Sigmoid colon (tissue), 7 donors: Measurements from ENCODE around the gene MICAL1. TPM values are rescaled to one million over a fixed set of nuclear protein-coding genes. Genes with fewer than 3 reads are reported as not detected.

Experiments used
- DNase-seq: peaks from one replicate; pipeline ENCODE4 v3.0.0-alpha.2; 2019
- H3K27ac ChIP-seq, 4 donors: fragments of 200-600 bp; sonication (generic); one replicate each; pipeline ENCODE4 v1.5.1; 2016 to 2019; ENCODE audit warnings: mild to moderate bottlenecking in 1 of 4
- H3K27me3 ChIP-seq, 3 donors: fragments of 200-600 bp; sonication (generic); one replicate each; pipeline ENCODE4 v1.5.1; 2019; ENCODE audit warnings: mild to moderate bottlenecking in 1 of 3
- H3K36me3 ChIP-seq, 4 donors: fragments of 200-600 bp; sonication (generic); one replicate each; pipeline ENCODE4 v1.5.1; 2016 to 2019
- H3K4me1 ChIP-seq, 4 donors: fragments of 200-600 bp; sonication (generic); one replicate each; pipeline ENCODE4 v1.5.1; 2017 to 2019
- H3K4me3 ChIP-seq, 4 donors: fragments of 200-600 bp; sonication (generic); one replicate each; pipeline ENCODE4 v1.5.1; 2017 to 2019; ENCODE audit warnings: mild to moderate bottlenecking in 2 of 4, moderate library complexity in 1 of 4
- H3K9me3 ChIP-seq, 4 donors: fragments of 200-600 bp in 3 of 4; sonication (generic) in 3 of 4; one replicate each; pipeline versions ENCODE4 v1.5.1 to v1.6.1; 2013 to 2019
- EP300 ChIP-seq, 4 donors: sonication (generic); formaldehyde crosslinking; IDR thresholded peaks; one replicate each; pipeline ENCODE4 v1.6.1; 2017; ENCODE audit warnings: antibody characterized with exemption in 4 of 4
- POLR2A ChIP-seq, 2 donors: fragments of 450-650 bp; IDR thresholded peaks; one replicate each; pipeline ENCODE4 v1.6.1; 2016; ENCODE audit warnings: antibody characterized with exemption in 2 of 2, mild to moderate bottlenecking in 2 of 2, moderate library complexity in 2 of 2
- POLR2AphosphoS5 ChIP-seq, 4 donors: sonication (generic); formaldehyde crosslinking; IDR thresholded peaks; one replicate each; pipeline ENCODE4 v1.6.1; 2017; ENCODE audit warnings: antibody characterized with exemption in 4 of 4
- WGBS, 2 donors: extraction: QIAGEN DNeasy Blood & Tissue Kit; methylation state at CpG; one replicate each; pipeline ENCODE4 v1.1.7; 2013; 5-methylcytosine and 5-hydroxymethylcytosine counted together
- intact Hi-C: fragments of 100-400 bp; cut with DNase I; formaldehyde crosslinking; loops from one replicate; pipeline ENCODE4 v1.15.1; 2023
- polyA plus RNA-seq, 3 donors: library from polyadenylated mRNA; stranded (reverse); fragments of 200-250 nt; gene quantifications; one replicate each; pipeline ENCODE4 v1.2.3, GENCODE V29; 2013
- total RNA-seq, 4 donors: library from RNA; depleted of rRNA; stranded (reverse); fragments of >200 nt; gene quantifications; one replicate each; pipeline ENCODE4 v1.1.0, GENCODE V29; 2016
- TF ChIP-seq, protein P1 (sequence below), 4 experiments: fragments of 450-650 bp in 3 of 4; fragments of 200-600 bp in 1 of 4; IDR thresholded peaks; one replicate each; pipeline ENCODE4 v1.5.1; 2016 to 2019; ENCODE audit warnings: antibody characterized with exemption in 4 of 4, mild to moderate bottlenecking in 3 of 4, moderate library complexity in 2 of 4
- donor health status: healthy with polysubstance abuse.
- donor health status: Bipolar disorder and iron deficiency.
- donor health status: healthy.

Gene MICAL1
- total and polyA plus RNA-seq, 7 donors = 7.8 to 71.3 (median 14.8) TPM

DNA sequence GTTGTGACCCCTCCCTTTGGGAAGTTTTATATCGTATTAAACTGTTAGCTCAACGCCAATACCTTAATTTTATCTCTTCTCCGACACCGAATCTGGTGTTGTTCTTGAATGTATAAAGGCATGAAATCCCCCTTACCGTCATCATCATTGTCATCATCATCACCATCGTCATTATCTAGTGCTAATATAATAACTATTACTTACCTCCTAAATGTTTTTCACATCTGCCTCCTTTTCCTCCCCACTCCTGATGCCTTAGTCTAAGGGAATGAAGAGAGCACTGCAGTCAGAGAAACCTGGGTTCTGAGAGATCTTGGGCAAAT, 28.1 kb upstream of the MICAL1 start:
- peak overlapping the region; percentile 34 to 100 (median 77) for H3K4me3 ChIP-seq
- no peak for DNase-seq
- peak overlapping the region; percentile 73 to 90 (median 79) for H3K27ac ChIP-seq
- no peaks in the 10 kb centered on the region for H3K9me3 ChIP-seq
- H3K36me3 ChIP-seq = peaks cover 0 to 14% (median 0%) of the 10 kb centered on the region in 4 donors
- no peaks in the 10 kb centered on the region for H3K27me3 ChIP-seq
- intact Hi-C loops = loop anchor here (1.0 to 5.0 kb wide), 4 partner anchors 43 to 1409 kb away; partner anchors contain the start of genes AK9, CD164, FIG4 and OSTM1
- H3K4me1 ChIP-seq = peaks cover 3 to 38% (median 37%) of the 10 kb centered on the region in 4 donors
- TF ChIP-seq POLR2A (IDR thresholded peaks at IDR 0.05) (no peak), POLR2AphosphoS5 (IDR thresholded peaks at IDR 0.05) (no peak), EP300 (IDR thresholded peaks at IDR 0.05) (no peak)
- TF ChIP-seq, protein P1, sequence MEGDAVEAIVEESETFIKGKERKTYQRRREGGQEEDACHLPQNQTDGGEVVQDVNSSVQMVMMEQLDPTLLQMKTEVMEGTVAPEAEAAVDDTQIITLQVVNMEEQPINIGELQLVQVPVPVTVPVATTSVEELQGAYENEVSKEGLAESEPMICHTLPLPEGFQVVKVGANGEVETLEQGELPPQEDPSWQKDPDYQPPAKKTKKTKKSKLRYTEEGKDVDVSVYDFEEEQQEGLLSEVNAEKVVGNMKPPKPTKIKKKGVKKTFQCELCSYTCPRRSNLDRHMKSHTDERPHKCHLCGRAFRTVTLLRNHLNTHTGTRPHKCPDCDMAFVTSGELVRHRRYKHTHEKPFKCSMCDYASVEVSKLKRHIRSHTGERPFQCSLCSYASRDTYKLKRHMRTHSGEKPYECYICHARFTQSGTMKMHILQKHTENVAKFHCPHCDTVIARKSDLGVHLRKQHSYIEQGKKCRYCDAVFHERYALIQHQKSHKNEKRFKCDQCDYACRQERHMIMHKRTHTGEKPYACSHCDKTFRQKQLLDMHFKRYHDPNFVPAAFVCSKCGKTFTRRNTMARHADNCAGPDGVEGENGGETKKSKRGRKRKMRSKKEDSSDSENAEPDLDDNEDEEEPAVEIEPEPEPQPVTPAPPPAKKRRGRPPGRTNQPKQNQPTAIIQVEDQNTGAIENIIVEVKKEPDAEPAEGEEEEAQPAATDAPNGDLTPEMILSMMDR (IDR thresholded peaks at IDR 0.05) = no peak
- WGBS, 2 donors = 4 to 6% methylated on average over 6 of the region's 6 CpGs

DNA sequence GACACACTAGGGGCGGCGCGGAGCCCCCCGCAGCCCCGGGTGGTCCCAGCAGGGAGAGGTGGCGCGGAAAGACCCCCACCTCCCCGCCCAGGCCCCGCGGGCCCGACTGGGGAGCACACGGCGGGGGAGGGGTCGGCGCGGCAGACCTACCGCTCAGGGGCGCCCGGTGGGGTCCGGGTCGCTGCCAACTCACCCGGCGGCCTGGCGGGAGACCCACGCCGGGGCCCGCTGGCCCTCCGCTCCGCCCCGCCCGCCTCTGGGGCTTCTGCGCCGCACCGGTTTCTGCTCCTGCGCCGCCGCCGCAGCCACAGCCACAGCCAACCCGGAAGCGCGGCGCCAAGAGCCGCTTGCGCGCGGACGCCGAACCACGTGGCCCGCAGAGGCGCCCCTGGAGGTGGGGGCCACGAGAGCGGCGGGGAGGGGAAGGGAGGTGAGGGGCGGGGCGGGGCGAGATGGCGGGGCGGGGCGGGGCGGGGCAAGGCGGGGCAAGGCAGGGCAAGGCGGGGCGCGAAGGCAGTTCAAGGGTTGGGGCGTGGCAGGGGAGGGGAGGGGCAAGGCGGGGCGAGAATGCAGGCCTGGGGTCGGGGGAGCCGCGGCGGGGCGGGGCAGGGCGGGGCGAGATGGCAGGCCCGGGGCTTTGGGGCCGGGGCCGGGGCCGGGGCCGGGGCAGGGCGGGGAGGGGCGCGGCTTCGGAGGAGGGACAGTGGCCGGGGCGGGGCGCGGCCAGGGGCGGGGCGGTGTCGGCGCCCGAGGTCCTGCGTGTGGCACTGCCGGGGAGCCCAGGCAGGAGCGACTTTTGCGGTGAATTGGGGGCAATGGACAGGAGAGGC, 27.5 kb upstream of the MICAL1 start, which contains the start of gene ZBTB24:
Gene ZBTB24, minus strand, starts transcription at position 315 of the 830 bp plus-strand sequence. CDS start 1,193 bp downstream, outside the sequence.
- H3K9me3 ChIP-seq = no peaks in the 10 kb centered on the region
- peaks cover 0 to 14% (median 0%) of the 10 kb centered on the region in 4 donors for H3K36me3 ChIP-seq
- WGBS, 2 donors = 1 to 2% methylated on average over 96 to 97 of the region's 97 CpGs
- no peak for TF ChIP-seq POLR2A (IDR thresholded peaks at IDR 0.05)
- TF ChIP-seq POLR2AphosphoS5 (IDR thresholded peaks at IDR 0.05) = peak; percentile 39 to 87 (median 74)
- DNase-seq = peak; percentile 95
- peaks cover 3 to 44% (median 42%) of the 10 kb centered on the region in 4 donors for H3K4me1 ChIP-seq
- H3K27me3 ChIP-seq = no peaks in the 10 kb centered on the region
- H3K4me3 ChIP-seq = peak within 1 kb of the TSS; percentile 76 to 100 (median 88)
- H3K27ac ChIP-seq = peak within 1 kb of the TSS; percentile 77 to 90 (median 84)
- intact Hi-C loops = loop anchor here (1.0 to 5.0 kb wide), 4 partner anchors 43 to 1408 kb away; partner anchors contain the start of genes AK9, CD164, FIG4 and OSTM1

DNA sequence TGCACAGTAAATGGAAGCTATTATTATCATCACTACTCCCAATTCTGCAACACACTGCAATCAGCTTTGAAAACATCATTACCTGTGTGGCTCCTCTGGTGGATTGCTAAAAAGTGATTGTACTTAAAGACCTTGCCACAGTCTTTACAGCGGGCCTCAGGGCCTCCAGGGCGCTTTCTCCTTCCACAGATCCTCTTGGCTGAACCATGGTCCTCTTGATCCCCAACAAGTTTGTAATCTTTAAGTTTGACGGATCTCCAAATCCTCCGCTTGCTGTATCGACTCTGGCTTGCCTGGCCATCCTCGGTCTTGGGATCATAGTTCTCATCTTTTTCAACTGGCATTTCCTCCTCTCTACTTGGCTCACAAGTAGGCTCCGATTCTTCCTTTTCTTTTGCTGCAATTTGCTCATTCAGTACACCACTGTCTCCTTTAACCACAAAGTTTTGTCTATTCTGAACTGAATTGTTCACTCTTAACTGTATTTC, 25.5 kb upstream of the MICAL1 start:
- 92 to 95% methylated on average over 7 of the region's 7 CpGs for WGBS, 2 donors
- no peak for TF ChIP-seq POLR2A (IDR thresholded peaks at IDR 0.05)
- no peak for TF ChIP-seq EP300 (IDR thresholded peaks at IDR 0.05)
- TF ChIP-seq POLR2AphosphoS5 (IDR thresholded peaks at IDR 0.05) = no peak
- TF ChIP-seq, protein P1 (IDR thresholded peaks at IDR 0.05) = no peak
- Histone ChIP-seq H3K4me1 (peaks cover 3 to 55% (median 46%) of the 10 kb centered on the region in 4 donors), H3K27me3 (no peaks in the 10 kb centered on the region), H3K36me3 (peaks cover 0 to 25% (median 4%) of the 10 kb centered on the region in 4 donors), H3K9me3 (no peaks in the 10 kb centered on the region), H3K4me3 (peak overlapping the region in 1 of 4 donors; percentile 7), H3K27ac (no peak overlapping the region)
- no peak for DNase-seq
- intact Hi-C loops = loop anchor here (5.0 kb wide), 1 partner anchor 211 kb away; the partner anchor contains the start of genes AK9 and FIG4

DNA sequence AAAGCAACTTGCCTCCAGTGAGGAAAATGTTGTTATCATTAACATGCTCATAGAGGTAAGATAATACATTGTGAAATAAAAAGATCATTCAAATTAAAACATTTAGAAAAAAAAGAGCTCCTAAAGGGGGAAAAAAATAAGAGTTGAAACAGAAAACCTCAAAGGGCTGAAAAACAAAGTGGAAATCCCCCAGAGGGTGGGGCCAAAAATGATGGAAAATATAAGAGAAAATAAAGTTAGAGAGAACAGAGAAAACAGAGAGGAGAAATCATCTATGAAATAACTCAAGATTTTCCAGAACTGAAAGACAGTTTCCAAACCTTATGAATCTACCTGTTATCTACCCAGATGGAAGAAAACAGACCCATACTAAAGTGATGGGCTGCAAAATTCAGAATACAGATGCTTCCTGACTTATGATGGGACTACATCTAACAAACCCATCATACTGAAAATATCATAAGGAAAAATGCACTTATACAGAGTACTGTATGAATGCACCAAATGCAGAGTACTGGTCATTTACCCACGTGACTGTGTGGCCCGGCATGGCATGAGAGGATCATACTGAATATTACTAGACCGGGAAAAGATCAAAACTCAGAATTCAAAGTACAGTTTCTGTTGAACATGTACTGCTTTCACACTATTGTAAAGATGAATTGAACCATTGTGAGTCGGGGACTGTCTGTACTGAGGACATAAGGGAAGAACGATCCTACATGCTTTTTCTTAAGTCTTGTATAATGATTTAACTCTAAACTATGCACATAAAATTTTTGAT, 23.5 kb upstream of the MICAL1 start:
- H3K9me3 ChIP-seq = no peaks in the 10 kb centered on the region
- H3K27me3 ChIP-seq = no peaks in the 10 kb centered on the region
- H3K4me1 ChIP-seq = peaks cover 3 to 55% (median 46%) of the 10 kb centered on the region in 4 donors
- 58 to 69% methylated on average over 5 of the region's 5 CpGs for WGBS, 2 donors
- intact Hi-C loops = no loop called here
- no peak overlapping the region for H3K27ac ChIP-seq
- H3K36me3 ChIP-seq = peaks cover 0 to 45% (median 6%) of the 10 kb centered on the region in 4 donors
- peak overlapping the region in 1 of 4 donors; percentile 4 for H3K4me3 ChIP-seq
- TF ChIP-seq, protein P1 (IDR thresholded peaks at IDR 0.05) = no peak
- TF ChIP-seq POLR2AphosphoS5 (IDR thresholded peaks at IDR 0.05) (no peak), POLR2A (IDR thresholded peaks at IDR 0.05) (no peak), EP300 (IDR thresholded peaks at IDR 0.05) (no peak)
- no peak for DNase-seq
